Subcutaneous adipose tissue (tissue), 4 donors: Measurements from ENCODE around the gene SLC16A8. TPM values are rescaled to one million over a fixed set of nuclear protein-coding genes. Genes with fewer than 3 reads are reported as not detected.

Experiments used
- CTCF ChIP-seq: fragments of 450-650 bp; IDR thresholded peaks from one replicate; pipeline ENCODE4 v1.5.1; 2016; ENCODE audit warnings: low read depth, mild to moderate bottlenecking, control low read depth, antibody characterized with exemption, moderate library complexity
- total RNA-seq, 4 donors: library from RNA; depleted of rRNA; stranded (reverse); fragments of >200 nt; gene quantifications; one replicate each; pipeline ENCODE4 v1.1.0, GENCODE V29; 2016

The SLC16A8 gene
- total RNA-seq, 4 donors from 2014 or later, result 0.17 to 0.66 TPM; not detected in 2

GRCh38 chr22:38088629-38089473 is 4.9 kb upstream of the SLC16A8 start:
- no peak for TF ChIP-seq CTCF

GRCh38 chr22:38087855-38088254 is 3.9 kb upstream of the SLC16A8 start:
- no peak for TF ChIP-seq CTCF

- no peak for TF ChIP-seq CTCF
These were observed 3.0 kb upstream of the SLC16A8 start for GRCh38 chr22:38086942-38087341.

GRCh38 chr22:38086001-38086845 is 2.2 kb upstream of the SLC16A8 start:
- TF ChIP-seq CTCF, result no peak

GRCh38 chr22:38085501-38085900 is 1.5 kb upstream of the SLC16A8 start:
- TF ChIP-seq CTCF, result no peak

GRCh38 chr22:38085056-38085455 is 1.1 kb upstream of the SLC16A8 start:
- no peak for TF ChIP-seq CTCF
